ENCODE measurements around the gene UBE2E3. TPM values are rescaled to one million over a fixed set of nuclear protein-coding genes. Genes with fewer than 3 reads are reported as not detected.

UBE2E3 gene
- total RNA-seq, 4 donors from 2014 or later: 25.5 to 66.8 (median 60.3) TPM

DNA sequence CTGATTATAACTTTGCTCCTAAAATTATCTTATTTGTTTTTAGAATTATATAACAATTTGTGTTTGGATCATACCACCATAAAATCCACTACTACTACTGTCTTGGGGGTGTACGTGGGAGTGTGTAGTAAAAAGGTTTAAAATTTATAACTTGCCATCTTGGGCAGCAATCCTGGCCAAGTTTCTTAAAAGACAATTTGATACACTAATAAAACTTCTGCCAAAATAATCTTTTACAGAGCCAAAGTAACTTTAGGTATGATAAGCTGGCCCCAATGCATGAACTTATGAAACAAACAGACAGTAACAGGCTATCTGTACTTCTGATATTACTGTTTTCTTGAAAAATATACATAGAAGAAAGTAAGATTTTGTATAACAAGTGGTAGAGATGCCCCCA, 11.3 kb upstream of the UBE2E3 start:
- intact Hi-C loops (cut with DNase I; ENCODE audit: low total_unique reads): no loop called here
- H3K4me3 ChIP-seq (ENCODE audit: low read depth, poor library complexity, severe bottlenecking): no peak overlapping the region
- TF ChIP-seq POLR2A (IDR thresholded peaks at IDR 0.05): no peak
- TF ChIP-seq, protein P1, sequence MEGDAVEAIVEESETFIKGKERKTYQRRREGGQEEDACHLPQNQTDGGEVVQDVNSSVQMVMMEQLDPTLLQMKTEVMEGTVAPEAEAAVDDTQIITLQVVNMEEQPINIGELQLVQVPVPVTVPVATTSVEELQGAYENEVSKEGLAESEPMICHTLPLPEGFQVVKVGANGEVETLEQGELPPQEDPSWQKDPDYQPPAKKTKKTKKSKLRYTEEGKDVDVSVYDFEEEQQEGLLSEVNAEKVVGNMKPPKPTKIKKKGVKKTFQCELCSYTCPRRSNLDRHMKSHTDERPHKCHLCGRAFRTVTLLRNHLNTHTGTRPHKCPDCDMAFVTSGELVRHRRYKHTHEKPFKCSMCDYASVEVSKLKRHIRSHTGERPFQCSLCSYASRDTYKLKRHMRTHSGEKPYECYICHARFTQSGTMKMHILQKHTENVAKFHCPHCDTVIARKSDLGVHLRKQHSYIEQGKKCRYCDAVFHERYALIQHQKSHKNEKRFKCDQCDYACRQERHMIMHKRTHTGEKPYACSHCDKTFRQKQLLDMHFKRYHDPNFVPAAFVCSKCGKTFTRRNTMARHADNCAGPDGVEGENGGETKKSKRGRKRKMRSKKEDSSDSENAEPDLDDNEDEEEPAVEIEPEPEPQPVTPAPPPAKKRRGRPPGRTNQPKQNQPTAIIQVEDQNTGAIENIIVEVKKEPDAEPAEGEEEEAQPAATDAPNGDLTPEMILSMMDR (IDR thresholded peaks at IDR 0.05): no peak
- DNase-seq (ENCODE audit: low spot score in 2 of 2): no peak
- 41% methylated on average over 1 of the region's 1 CpG for WGBS, 2 donors

DNA sequence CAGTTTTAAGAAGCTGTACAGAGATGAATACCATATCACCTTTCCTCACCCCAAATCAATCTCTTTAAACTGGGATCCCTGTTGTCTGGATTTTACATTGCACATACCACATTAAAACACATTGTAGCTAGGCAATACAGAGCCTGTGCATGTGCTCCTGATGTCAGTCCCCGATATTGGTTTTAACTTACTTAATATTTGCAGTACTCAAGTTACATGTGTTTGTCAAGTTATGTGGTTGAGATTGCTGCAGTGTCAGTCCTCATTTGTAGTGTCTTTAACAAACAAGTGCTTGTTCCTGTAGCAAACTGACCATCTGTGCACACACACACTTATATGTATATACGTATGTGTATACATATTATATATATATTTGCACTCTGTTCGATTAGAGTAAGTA, 10.4 kb upstream of the UBE2E3 start:
- H3K4me3 ChIP-seq (ENCODE audit: low read depth, poor library complexity, severe bottlenecking): no peak overlapping the region
- intact Hi-C loops (cut with DNase I; ENCODE audit: low total_unique reads): no loop called here
- WGBS, 2 donors: 81 to 85% methylated on average over 3 of the region's 3 CpGs
- TF ChIP-seq, protein P1 (IDR thresholded peaks at IDR 0.05): no peak
- no peak for TF ChIP-seq POLR2A (IDR thresholded peaks at IDR 0.05)
- DNase-seq (ENCODE audit: low spot score in 2 of 2): no peak

DNA sequence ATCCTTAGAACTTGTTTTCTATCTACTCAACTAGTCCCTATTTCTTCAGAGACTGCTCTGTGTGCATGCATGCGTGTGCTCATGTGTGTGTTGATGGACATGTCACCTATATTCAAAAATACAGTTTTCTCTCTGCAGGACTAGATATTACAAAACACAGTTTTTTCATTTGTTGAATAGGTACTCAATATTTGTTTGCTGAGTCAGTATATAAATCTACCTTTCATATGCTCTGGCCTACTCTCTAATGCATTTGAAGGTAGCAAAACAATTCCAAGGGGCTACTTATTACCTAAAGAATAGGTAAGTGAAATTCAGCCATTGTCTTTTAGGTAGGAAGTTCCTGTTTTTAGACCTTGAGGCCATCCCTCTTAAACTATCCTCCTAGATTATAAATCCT, 8.6 kb upstream of the UBE2E3 start:
- intact Hi-C loops (cut with DNase I; ENCODE audit: low total_unique reads): no loop called here
- H3K4me3 ChIP-seq (ENCODE audit: low read depth, poor library complexity, severe bottlenecking): no peak overlapping the region
- TF ChIP-seq, protein P1 (IDR thresholded peaks at IDR 0.05): no peak
- TF ChIP-seq POLR2A (IDR thresholded peaks at IDR 0.05): no peak
- whole genome bisulfite sequencing, 2 donors: 94 to 98% methylated on average over 1 of the region's 1 CpG
- no peak for DNase-seq (ENCODE audit: low spot score in 2 of 2)

DNA sequence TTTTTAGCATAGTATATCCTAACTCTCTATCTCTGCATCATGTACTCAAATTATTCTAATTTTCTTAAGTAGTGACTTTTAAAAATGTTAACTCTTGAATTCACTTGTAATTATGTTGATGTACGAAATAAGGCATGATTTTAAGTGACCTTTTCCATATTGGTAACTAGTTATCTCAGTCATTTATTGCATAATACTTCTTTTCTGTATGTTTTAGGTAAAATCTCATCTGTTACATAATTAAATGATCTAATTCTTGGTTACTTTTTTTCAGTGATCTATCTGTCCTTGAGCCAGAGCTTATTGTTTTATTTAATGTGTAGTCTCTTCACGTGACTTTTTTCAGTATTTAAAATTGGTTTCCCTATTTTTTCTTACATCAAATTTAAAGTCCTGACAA, 4.8 kb upstream of the UBE2E3 start:
- no peak for DNase-seq (ENCODE audit: low spot score in 2 of 2)
- WGBS, 2 donors: 84 to 87% methylated on average over 2 of the region's 2 CpGs
- no peak overlapping the region for H3K4me3 ChIP-seq (ENCODE audit: low read depth, poor library complexity, severe bottlenecking)
- intact Hi-C loops (cut with DNase I; ENCODE audit: low total_unique reads): no loop called here
- TF ChIP-seq POLR2A (IDR thresholded peaks at IDR 0.05): no peak
- TF ChIP-seq, protein P1 (IDR thresholded peaks at IDR 0.05): no peak

DNA sequence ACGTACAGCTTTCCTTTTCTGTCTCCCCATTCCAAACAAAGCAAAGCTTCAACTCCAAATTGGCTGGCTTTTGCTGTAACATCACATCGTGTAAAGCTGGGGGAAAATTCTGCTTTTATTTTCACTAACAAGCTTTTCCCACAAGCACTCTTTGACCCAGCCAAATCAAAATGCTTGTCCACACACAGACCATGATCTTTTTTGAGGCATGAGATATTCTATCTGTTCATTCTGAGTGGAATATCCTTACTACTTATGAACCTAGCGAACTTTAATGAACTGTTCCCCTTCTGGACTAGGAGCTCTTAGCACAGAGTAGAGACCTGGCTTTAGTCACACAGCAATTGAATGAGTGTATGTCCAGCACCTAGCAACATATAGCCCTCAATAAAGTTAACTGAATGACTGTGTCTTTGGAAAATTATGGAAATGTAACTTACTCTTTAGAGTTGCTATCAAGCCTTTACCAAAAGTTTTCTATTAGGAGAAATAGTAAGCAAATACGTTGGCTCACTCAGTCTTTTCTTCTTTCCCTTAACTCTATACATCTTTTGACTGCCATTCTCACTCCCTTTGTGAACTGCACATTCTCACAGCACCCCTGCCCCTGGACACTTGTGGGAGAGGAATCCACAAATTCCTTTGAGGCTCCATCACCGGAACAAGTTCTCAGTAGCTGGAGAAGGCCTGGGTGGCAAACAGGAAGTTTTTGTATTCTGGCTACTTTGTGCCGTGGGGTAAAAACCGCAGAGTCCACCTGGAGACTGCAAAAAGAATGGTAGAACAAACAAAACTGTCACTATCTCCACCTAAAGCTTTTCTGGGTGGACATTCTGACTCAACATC, 1.3 kb upstream of the UBE2E3 start:
- WGBS, 2 donors: 48% methylated on average over 7 of the region's 7 CpGs
- H3K4me3 ChIP-seq (ENCODE audit: low read depth, poor library complexity, severe bottlenecking): no peak overlapping the region
- DNase-seq (ENCODE audit: low spot score in 2 of 2): no peak
- intact Hi-C loops (cut with DNase I; ENCODE audit: low total_unique reads): no loop called here
- no peak for TF ChIP-seq POLR2A (IDR thresholded peaks at IDR 0.05)
- TF ChIP-seq, protein P1 (IDR thresholded peaks at IDR 0.05): no peak

DNA sequence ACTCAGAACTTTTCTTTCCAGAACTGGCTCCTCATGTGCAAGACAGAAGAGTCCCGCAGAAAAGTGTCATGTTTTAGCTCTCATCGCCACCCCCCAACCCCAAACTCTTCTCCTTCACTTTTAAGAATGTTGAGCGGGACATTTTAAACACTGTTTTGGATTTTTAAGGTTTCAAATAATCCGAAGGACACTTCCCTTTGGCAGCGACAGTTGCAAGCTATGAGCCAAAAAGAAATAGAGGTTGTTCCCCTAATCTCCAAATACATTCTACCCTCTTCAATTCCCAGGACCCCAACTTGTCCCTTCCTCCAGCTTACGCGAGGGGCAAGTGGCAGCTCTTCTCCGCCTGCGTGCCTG, 678 bp upstream of the UBE2E3 start:
- intact Hi-C loops (cut with DNase I; ENCODE audit: low total_unique reads): no loop called here
- DNase-seq (ENCODE audit: low spot score in 2 of 2): no peak
- WGBS, 2 donors: 19 to 21% methylated on average over 9 of the region's 9 CpGs

More for the DNA sequence above, 678 bp upstream of the UBE2E3 start:
- no peak for TF ChIP-seq POLR2A (IDR thresholded peaks at IDR 0.05)
- TF ChIP-seq, protein P1 (IDR thresholded peaks at IDR 0.05): no peak
- H3K4me3 ChIP-seq (ENCODE audit: low read depth, poor library complexity, severe bottlenecking): peak overlapping the region; percentile 63

All from lower leg skin (tissue), 4 donors.